HG03025 (cell line): ENCODE results near the gene HCFC1R1.
"Not testable (repeated sequence)": the region's sequence is repeated elsewhere in the genome, so short reads cannot be mapped to it uniquely, and the experiment has no call there.

Experiments
- ATAC-seq: cut with Tn5 transposase; IDR thresholded peaks from one replicate; pipeline ENCODE4 v1.9.1; 2021; ENCODE audit warnings: mild to moderate bottlenecking, moderate library complexity; ENCODE audit not compliant: unreplicated experiment, low FRiP score

Gene HCFC1R1, protein sequence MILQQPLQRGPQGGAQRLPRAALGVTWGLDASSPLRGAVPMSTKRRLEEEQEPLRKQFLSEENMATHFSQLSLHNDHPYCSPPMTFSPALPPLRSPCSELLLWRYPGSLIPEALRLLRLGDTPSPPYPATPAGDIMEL

GRCh38 chr16:3023669-3024478, at the start of gene HCFC1R1, which contains the start of gene THOC6:
Gene HCFC1R1 (minus strand): TSS chr16:3023942. CDS start chr16:3023941, 1 bp downstream.
Gene THOC6 (plus strand): TSS chr16:3024035. CDS start chr16:3024327, 292 bp downstream.
- ATAC-seq = peak; percentile 66

DNA sequence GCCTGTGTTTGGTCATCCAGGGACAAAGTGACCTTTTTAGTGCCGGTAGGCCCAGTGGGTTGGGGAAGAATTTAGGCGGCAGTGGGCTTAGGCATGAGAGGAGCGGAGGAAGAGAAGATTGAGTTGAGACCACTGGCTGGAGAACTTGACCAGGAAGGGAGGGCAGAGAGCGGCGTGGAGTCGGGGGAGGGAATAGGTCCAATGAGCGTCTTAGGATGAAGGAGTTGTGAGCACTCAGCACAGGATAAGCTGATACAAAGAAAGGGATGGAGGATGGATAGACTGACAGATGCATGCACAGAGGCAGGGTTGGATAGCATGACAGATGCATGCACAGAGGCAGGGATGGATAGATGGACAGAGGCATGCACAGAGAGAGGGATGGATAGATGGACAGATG, 49.7 kb upstream of the HCFC1R1 start:
- no peak for ATAC-seq

DNA sequence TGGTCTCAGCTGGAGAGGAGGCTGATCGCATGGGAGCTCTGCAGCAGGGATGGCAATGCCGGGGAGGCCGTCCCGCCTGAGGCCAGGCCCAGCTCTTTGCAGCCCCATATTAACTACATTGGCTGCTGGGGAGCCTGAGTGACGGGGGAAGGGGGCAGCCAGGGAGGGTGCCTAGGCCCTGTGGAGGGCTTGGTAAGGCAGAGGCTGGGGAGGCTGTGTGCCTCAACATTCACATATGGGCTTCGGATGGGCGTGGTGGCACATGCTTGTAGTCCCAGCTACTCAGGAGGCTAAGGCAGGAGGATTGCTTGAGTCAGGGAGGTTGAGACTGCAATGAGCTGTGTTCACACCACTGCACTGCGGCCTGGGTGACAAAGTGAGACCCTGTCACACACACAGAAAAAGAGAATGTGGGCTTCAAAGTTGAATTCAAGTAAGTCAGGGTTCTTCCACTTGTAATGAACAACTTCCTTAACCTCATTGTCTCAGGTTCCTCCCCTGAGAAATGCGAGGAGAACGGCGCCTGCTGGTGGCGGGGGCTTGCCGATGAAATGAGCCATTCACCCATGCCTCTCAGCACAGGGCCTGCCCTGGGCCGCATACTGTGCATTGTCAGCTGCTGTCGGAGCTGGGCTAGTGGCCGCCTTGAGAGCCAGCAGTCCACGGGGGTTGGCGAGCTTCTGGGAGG, 49.0 kb upstream of the HCFC1R1 start:
- not testable (repeated sequence) for ATAC-seq

GRCh38 chr16:3072148-3072547, 48.4 kb upstream of the HCFC1R1 start:
- not testable (repeated sequence) for ATAC-seq

DNA sequence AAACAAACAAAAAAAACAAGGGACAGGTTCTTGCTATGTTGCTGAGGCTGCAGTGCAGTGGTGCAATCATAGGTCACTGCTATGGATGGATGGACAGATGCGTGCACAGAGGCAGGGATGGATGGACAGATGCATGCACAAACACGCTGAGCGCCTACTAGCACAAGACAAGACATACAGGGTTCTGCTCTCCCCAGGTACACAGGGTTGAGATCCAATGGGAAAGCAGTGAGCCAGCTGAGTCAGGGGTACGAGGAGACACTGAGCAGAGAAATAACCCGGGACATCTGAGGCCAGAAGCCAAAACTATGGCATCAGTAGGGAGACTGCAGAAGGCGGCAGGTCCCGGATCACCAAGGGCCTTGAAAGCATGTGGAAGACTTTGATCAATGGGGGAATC, 47.9 kb upstream of the HCFC1R1 start:
- no peak for ATAC-seq

DNA sequence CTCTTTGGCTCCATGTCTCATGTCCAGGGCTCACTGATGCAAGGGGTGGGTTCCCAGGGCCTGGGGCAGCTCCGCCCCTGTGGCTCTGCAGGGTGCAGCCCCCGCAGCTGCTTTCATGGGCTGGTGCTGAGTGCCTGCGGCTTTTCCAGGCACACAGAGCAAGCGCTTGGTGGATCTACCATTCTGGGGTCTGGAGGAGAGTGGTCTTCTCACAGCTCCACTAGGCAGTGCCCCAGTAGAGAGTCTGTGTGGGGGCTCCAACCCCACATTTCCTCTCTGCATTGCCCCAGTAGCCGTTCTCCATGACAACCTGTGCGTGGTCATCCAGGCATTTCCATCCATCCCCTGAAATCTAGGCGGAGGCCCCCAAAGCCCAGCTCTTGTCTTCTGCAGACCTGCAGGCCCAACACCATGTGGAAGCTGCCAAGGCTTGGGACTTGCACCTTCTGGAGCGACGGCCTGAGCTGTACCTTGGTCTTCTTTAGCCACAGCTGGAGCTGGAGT, 46.9 kb upstream of the HCFC1R1 start:
- ATAC-seq = no peak

GRCh38 chr16:3069146-3069545, 45.4 kb upstream of the HCFC1R1 start:
- ATAC-seq = not testable (repeated sequence)

- no peak for ATAC-seq
Measured at GRCh38 chr16:3068487-3068886, 44.7 kb upstream of the HCFC1R1 start.

DNA sequence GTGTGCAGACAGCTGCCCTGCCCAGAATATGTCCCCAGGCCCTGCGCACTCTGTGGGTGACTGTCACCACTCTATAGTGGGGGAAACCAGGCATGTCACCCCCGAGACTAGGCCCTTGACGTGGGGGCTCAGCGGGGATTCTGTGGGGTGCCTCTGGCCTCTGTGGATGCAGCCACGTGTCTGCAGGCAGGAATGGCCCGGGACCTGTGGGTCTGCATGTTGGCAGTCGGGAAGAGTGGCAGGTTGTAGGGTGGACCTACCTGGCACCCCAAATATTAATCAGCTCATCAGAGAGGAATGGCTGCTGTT, 42.7 kb upstream of the HCFC1R1 start:
- ATAC-seq = no peak

DNA sequence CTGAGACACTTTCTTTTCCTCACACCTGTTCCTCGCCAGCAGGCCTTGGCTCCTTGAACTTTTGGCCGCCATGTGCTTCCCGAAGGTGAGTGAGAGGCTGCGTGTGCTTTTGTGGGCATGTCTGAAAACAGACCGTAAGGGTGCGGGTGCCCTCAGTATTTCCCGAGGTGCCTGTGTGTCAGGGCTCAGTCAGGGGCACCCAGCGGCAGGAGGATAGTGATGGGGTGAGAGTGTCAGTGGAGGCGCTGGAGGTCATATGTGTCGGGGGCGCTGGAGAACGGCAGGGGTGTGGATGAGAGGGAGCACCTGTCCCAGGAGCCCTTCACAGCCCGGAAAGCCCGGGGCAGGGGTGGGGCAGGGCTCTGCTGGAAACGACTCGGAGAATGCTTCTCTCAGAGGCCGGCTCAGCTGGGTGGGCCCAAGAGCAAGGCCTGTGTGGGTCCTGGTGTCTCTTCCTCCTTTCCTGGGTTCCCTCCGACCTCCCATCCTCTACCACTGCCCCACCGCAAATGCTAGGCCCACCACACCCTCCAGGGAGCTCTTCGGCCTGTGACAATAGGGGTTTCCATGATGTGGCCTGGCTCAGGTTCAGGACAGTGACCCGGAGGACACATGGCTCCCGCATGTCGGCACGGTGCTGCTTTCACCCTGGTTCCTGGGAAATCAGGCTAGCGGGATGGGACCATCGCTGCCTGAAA, 42.1 kb upstream of the HCFC1R1 start:
- ATAC-seq = no peak

GRCh38 chr16:3065069-3065741, 41.5 kb upstream of the HCFC1R1 start, which contains the start of gene IL32:
Gene IL32 (plus strand): TSS chr16:3065640. CDS start chr16:3065812, 172 bp downstream.
- ATAC-seq = no peak

GRCh38 chr16:3063625-3064386, 40.1 kb upstream of the HCFC1R1 start:
- no peak for ATAC-seq

- ATAC-seq = no peak
Measured at GRCh38 chr16:3062553-3062952, 38.8 kb upstream of the HCFC1R1 start.

- no peak for ATAC-seq
Measured at GRCh38 chr16:3060339-3061127, 36.8 kb upstream of the HCFC1R1 start.

- ATAC-seq = peak; percentile 28
Measured at GRCh38 chr16:3059723-3060242, 36.0 kb upstream of the HCFC1R1 start.

- ATAC-seq = peak; percentile 59
Measured at GRCh38 chr16:3059041-3059722, 35.4 kb upstream of the HCFC1R1 start.

- ATAC-seq = no peak
Measured at GRCh38 chr16:3058139-3059030, 34.6 kb upstream of the HCFC1R1 start.
